Endothelial cell of umbilical vein (primary cell): ENCODE data around the gene CAMSAP1. TPM values are rescaled to one million over a fixed set of nuclear protein-coding genes. Genes with fewer than 3 reads are reported as not detected.

Experiments used
- BruUV-seq: library from RNA; stranded (reverse); fragments of 400-500 nt; replicated peaks from 2 replicates; lab custom pipeline; 2021; lab: Mats Ljungman, UMichigan
- CTCF ChIA-PET: fragments of 300-600, 350-600 bp; sonication (Branson Sonifier 250); formaldehyde crosslinking; loops from one replicate; lab custom pipeline; 2021; ENCODE audit warnings: antibody characterized with exemption, inconsistent platforms; lab: Charles Lee
- POLR2A ChIA-PET: fragments of 300-600, 350-600 bp; sonication (Branson Sonifier 250); formaldehyde crosslinking; loops from one replicate; lab custom pipeline; 2021; ENCODE audit warnings: antibody characterized with exemption, inconsistent platforms; lab: Charles Lee
- DNase-seq: peaks from one replicate; pipeline ENCODE4 v3.0.0-alpha.2; 2011; ENCODE audit warnings: low read depth, low spot score
- FAIRE-seq: peaks from 2 replicates; lab custom pipeline; 2011; peaks lifted over from hg19 to GRCh38; lab: Jason Lieb, UNC
- H2AFZ ChIP-seq: 2 replicates; pipeline ENCODE4 v1.6.0; 2012; ENCODE audit warnings: low read depth, low read length, control low read depth, inconsistent platforms
- H3K27ac ChIP-seq: 2 replicates; pipeline ENCODE4 v1.5.1; 2011; ENCODE audit warnings: low read depth, mild to moderate bottlenecking, control low read depth, low read length, moderate library complexity; ENCODE audit not compliant: insufficient read depth
- H3K27me3 ChIP-seq, 2 experiments: 2 replicates each; pipeline versions ENCODE4 v1.6.0 to v1.6.1; 2011; ENCODE audit warnings: low read length in 2 of 2, mixed read lengths in 1 of 2; ENCODE audit not compliant: control insufficient read depth in 2 of 2, insufficient read depth in 2 of 2
- H3K36me3 ChIP-seq, 2 experiments: 2 replicates in 1 of 2; 3 replicates in 1 of 2; pipeline ENCODE4 v1.5.1; 2011; ENCODE audit warnings: low read length in 2 of 2, mild to moderate bottlenecking in 1 of 2, moderate library complexity in 1 of 2; ENCODE audit not compliant: control insufficient read depth in 2 of 2, insufficient read depth in 2 of 2; ENCODE audit errors: extremely low read depth in 1 of 2
- H3K4me1 ChIP-seq: 3 replicates; pipeline ENCODE4 v1.5.1; 2011; ENCODE audit warnings: mild to moderate bottlenecking, low read length; ENCODE audit not compliant: control insufficient read depth, insufficient read depth; ENCODE audit errors: extremely low read depth
- H3K4me2 ChIP-seq: 2 replicates; pipeline ENCODE4 v1.6.1; 2011; ENCODE audit warnings: low read length, control low read depth, mixed read lengths; ENCODE audit not compliant: insufficient read depth
- H3K4me3 ChIP-seq, 3 experiments: fragments of 200-600 bp in 1 of 3; sonication (generic), shearing (Covaris generic) in 1 of 3; replicated peaks in 1 of 3; 2 replicates each; pipeline ENCODE4 v1.5.1; 2011 to 2016; ENCODE audit warnings: control low read depth in 3 of 3, low read length in 3 of 3, mild to moderate bottlenecking in 2 of 3, inconsistent platforms in 1 of 3, low read depth in 1 of 3, moderate library complexity in 1 of 3; ENCODE audit not compliant: insufficient read depth in 1 of 3
- H3K79me2 ChIP-seq: 2 replicates; pipeline ENCODE4 v1.6.0; 2012; ENCODE audit warnings: low read length, inconsistent platforms; ENCODE audit not compliant: control insufficient read depth, insufficient read depth
- H3K9ac ChIP-seq: replicated peaks from 2 replicates; pipeline ENCODE3; 2011; ENCODE audit warnings: low read length, control low read depth; ENCODE audit not compliant: insufficient read depth; ENCODE audit errors: extremely low read depth
- H3K9me1 ChIP-seq: replicated peaks from 3 replicates; pipeline ENCODE4 v1.6.0; 2011; ENCODE audit warnings: mild to moderate bottlenecking, low read length; ENCODE audit not compliant: control insufficient read depth, insufficient read depth; ENCODE audit errors: extremely low read depth
- H3K9me3 ChIP-seq: replicated peaks from 2 replicates; pipeline ENCODE4 v1.5.1; 2012; ENCODE audit warnings: low read length, inconsistent platforms; ENCODE audit not compliant: control insufficient read depth, insufficient read depth
- H4K20me1 ChIP-seq: replicated peaks from 2 replicates; pipeline ENCODE3; 2011; ENCODE audit warnings: mild to moderate bottlenecking, low read length; ENCODE audit not compliant: control insufficient read depth, insufficient read depth; ENCODE audit errors: extremely low read depth
- CTCF ChIP-seq, 2 donors: IDR thresholded peaks; 1 replicate in 1 of 2; 2 replicates in 1 of 2; pipeline ENCODE4 v1.5.1; 2011; ENCODE audit warnings: low read length in 2 of 2, mild to moderate bottlenecking in 2 of 2, moderate library complexity in 2 of 2, control low read depth in 1 of 2, inconsistent platforms in 1 of 2, low read depth in 1 of 2; ENCODE audit not compliant: insufficient read depth in 1 of 2; ENCODE audit errors: extremely low read depth in 1 of 2
- EZH2 ChIP-seq: IDR thresholded peaks from 2 replicates; pipeline ENCODE4 v1.6.1; 2012; ENCODE audit warnings: borderline replicate concordance, low read depth, mild to moderate bottlenecking, moderate library complexity, low read length, inconsistent platforms; ENCODE audit not compliant: severe bottlenecking
- FOS ChIP-seq: IDR thresholded peaks from 2 replicates; pipeline ENCODE4 v1.6.1; 2011; ENCODE audit warnings: mild to moderate bottlenecking, low read length, moderate library complexity, borderline replicate concordance; ENCODE audit not compliant: insufficient read depth
- GATA2 ChIP-seq: IDR thresholded peaks from 2 replicates; pipeline ENCODE4 v1.7.0; 2011; ENCODE audit warnings: low read depth, mild to moderate bottlenecking, moderate library complexity, mixed read lengths, low read length; ENCODE audit not compliant: insufficient read length, insufficient read depth
- JUN ChIP-seq: IDR thresholded peaks from 2 replicates; pipeline ENCODE4 v1.6.1; 2011; ENCODE audit warnings: borderline replicate concordance, low read depth; ENCODE audit not compliant: insufficient read length, insufficient read depth
- MAX ChIP-seq: IDR thresholded peaks from 2 replicates; pipeline ENCODE4 v1.6.1; 2011; ENCODE audit not compliant: insufficient read depth, insufficient read length
- MYC ChIP-seq: IDR thresholded peaks from one replicate; pipeline ENCODE4 v1.6.1; 2011; ENCODE audit warnings: mild to moderate bottlenecking, low read depth, low read length
- POLR2A ChIP-seq: IDR thresholded peaks from 2 replicates; pipeline ENCODE4 v1.6.1; 2012; ENCODE audit warnings: low read depth, mild to moderate bottlenecking, control low read depth, low read length
- POLR2AphosphoS5 ChIP-seq: IDR thresholded peaks from 2 replicates; pipeline ENCODE4 v1.6.1; 2012; ENCODE audit warnings: low read depth, mild to moderate bottlenecking, control low read depth, low read length, moderate library complexity; ENCODE audit not compliant: insufficient read depth
- dilution Hi-C: fragments of 300-500 bp; cut with MboI; formaldehyde crosslinking; loops from one replicate; pipeline ENCODE4 v1.15.0; 2019; ENCODE audit warnings: low sequenced_read_pairs; ENCODE audit not compliant: extremely low pct_ligation_motif_present
- intact Hi-C: fragments of 100-400 bp; cut with micrococcal nuclease; formaldehyde crosslinking; loops from one replicate; pipeline ENCODE4 v1.10.0; 2022
- polyA plus RNA-seq, 4 experiments: library from polyadenylated mRNA; depleted of rRNA in 3 of 4; stranded (reverse) in 3 of 4; unstranded in 1 of 4; fragments of >200 nt; gene quantifications; 2 replicates each; pipeline versions ENCODE4 v1.2.1 to v1.2.3, GENCODE V29; 2011 to 2012; ENCODE audit warnings: missing spikeins in 1 of 4
- total RNA-seq: library from RNA; stranded (reverse); gene quantifications from 2 replicates; pipeline ENCODE4 v1.2.3, GENCODE V29; 2021

The CAMSAP1 gene
- total and polyA plus RNA-seq, 2 donors (not counting 3 experiments of a cell fraction or from before 2014, with no cell fraction given) = 8.1 to 25.5 TPM

- dilution Hi-C loops (no loop called here), intact Hi-C loops (no loop called here)
- POLR2A ChIA-PET = no interaction called here
- H3K4me1 ChIP-seq = no peaks in the 10 kb centered on the region
- no TSS peak for BruUV-seq
- H2AFZ ChIP-seq = no peak overlapping the region
- H3K27me3 ChIP-seq = no peaks in the 10 kb centered on the region
- peaks cover 7 to 30% of the 10 kb centered on the region in 2 experiments for H3K36me3 ChIP-seq
- no peaks in the 10 kb centered on the region for H4K20me1 ChIP-seq
- H3K27ac ChIP-seq = no peak overlapping the region
- DNase-seq (no peak), FAIRE-seq (no peak)
- H3K4me3 ChIP-seq = no peak overlapping the region
- H3K9me3 ChIP-seq = no peaks in the 10 kb centered on the region
- H3K4me2 ChIP-seq = no peak overlapping the region
- no peaks in the 10 kb centered on the region for H3K9me1 ChIP-seq
- CTCF ChIA-PET = no interaction called here
- H3K9ac ChIP-seq = no peak overlapping the region
- TF ChIP-seq GATA2 = no peak
- TF ChIP-seq MYC = no peak
- TF ChIP-seq MAX = no peak
- TF ChIP-seq POLR2AphosphoS5 = no peak
- TF ChIP-seq FOS = no peak
- TF ChIP-seq POLR2A = no peak
- no peak for TF ChIP-seq EZH2
- no peak for TF ChIP-seq CTCF (IDR thresholded peaks at IDR 0.05; ENCODE audit: extremely low read depth in 1 of 2, insufficient read depth in 1 of 2, low read depth in 1 of 2, low read length in 2 of 2)
- TF ChIP-seq JUN = no peak
- no peaks in the 10 kb centered on the region for H3K79me2 ChIP-seq
Observed at GRCh38 chr9:135949501-135950134, 42.3 kb upstream of the CAMSAP1 start.
